ENCODE data around the gene TXNDC16. TPM values are rescaled to one million over a fixed set of nuclear protein-coding genes. Genes with fewer than 3 reads are reported as not detected.
"Not testable (repeated sequence)": the region's sequence is repeated elsewhere in the genome, so short reads cannot be mapped to it uniquely, and the experiment has no call there.

Gene TXNDC16, protein sequence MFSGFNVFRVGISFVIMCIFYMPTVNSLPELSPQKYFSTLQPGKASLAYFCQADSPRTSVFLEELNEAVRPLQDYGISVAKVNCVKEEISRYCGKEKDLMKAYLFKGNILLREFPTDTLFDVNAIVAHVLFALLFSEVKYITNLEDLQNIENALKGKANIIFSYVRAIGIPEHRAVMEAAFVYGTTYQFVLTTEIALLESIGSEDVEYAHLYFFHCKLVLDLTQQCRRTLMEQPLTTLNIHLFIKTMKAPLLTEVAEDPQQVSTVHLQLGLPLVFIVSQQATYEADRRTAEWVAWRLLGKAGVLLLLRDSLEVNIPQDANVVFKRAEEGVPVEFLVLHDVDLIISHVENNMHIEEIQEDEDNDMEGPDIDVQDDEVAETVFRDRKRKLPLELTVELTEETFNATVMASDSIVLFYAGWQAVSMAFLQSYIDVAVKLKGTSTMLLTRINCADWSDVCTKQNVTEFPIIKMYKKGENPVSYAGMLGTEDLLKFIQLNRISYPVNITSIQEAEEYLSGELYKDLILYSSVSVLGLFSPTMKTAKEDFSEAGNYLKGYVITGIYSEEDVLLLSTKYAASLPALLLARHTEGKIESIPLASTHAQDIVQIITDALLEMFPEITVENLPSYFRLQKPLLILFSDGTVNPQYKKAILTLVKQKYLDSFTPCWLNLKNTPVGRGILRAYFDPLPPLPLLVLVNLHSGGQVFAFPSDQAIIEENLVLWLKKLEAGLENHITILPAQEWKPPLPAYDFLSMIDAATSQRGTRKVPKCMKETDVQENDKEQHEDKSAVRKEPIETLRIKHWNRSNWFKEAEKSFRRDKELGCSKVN
- 10 to 100 TPM in 1 of 2 donors, 1 to 10 TPM in 1; 6.4 to 16.3 TPM for total RNA-seq

DNA sequence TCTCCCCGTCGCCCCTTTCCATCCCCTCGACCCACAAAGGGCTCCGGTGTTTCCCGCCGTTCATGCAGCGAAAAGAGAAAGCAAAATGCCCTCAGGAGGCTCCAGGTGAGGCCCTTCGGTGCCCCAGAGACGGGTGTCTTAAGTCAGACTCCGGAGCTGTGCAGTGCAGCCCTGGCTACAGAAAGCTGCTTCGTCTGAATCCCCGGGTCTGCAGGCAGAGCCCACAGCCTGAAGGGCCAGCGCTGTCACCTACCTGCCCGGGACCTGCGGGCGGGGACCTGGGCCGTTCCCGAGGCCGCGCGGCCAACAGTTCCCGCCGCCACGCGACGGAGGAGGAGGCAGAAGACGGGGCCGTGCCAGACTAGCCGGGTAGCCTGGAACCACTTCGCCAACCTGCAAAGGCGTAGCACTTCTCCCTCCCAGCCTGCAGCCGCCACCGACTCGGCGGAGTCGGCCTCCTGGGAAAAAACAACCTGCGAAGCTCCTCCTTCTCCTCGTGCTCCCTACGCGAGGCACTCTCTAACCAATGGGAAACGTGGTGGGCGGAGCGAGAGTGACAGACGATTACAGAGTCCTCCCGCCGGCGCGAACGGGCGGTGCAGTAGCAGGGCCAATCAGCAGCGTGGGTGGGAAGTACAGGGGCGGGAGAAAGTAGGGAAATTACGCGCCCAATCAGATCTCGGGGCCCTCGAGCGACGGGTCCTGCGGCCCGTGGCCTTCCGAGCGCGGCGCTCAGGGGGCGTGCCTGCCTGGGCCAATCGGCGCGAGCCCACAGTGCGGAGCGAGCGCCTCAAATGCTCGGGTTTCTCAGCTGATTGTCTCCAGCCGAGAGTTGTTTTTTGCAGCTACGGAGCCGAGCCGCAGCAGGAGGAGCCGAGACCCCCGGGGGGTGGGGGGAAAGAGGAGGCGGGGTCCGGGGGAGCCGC, at the start of gene TXNDC16, which contains the start of gene GPR137C:
TXNDC16 (minus strand) TSS at position 443 of the 926 bp plus-strand sequence. CDS start 8,948 bp downstream, outside the sequence.
GPR137C (plus strand) TSS at position 774 of the 926 bp plus-strand sequence. CDS start 312 bp downstream, outside the sequence.
- no peaks in the 10 kb centered on the region for H3K9me3 Mint-ChIP-seq
- H3K27ac Mint-ChIP-seq = peak within 1 kb of the TSS; percentile 70 to 84
- peak; percentile 100 for DNase-seq (ENCODE audit: low spot score)
- H3K4me1 Mint-ChIP-seq (ENCODE audit: low read depth in 2 of 2) = peaks cover 27 to 28% of the 10 kb centered on the region in 2 donors
- peaks cover 0 to 2% of the 10 kb centered on the region in 2 donors for H3K27me3 Mint-ChIP-seq
- no peaks in the 10 kb centered on the region for H3K36me3 Mint-ChIP-seq
- ATAC-seq = peak; percentile 96 to 97
- peak within 1 kb of the TSS; percentile 93 for H3K4me3 Mint-ChIP-seq

GRCh38 chr14:52599974-52600373, 47.7 kb upstream of the TXNDC16 start:
- no peaks in the 10 kb centered on the region for H3K9me3 Mint-ChIP-seq
- peaks cover 10% of the 10 kb centered on the region for H3K36me3 Mint-ChIP-seq
- H3K27ac Mint-ChIP-seq = no peak overlapping the region
- H3K27me3 Mint-ChIP-seq = peaks cover 3 to 13% of the 10 kb centered on the region in 2 donors
- peaks cover 4% of the 10 kb centered on the region in 2 donors for H3K4me1 Mint-ChIP-seq (ENCODE audit: low read depth in 2 of 2)
- DNase-seq (ENCODE audit: low spot score) (no peak), ATAC-seq (no peak)
- no peak overlapping the region for H3K4me3 Mint-ChIP-seq

DNA sequence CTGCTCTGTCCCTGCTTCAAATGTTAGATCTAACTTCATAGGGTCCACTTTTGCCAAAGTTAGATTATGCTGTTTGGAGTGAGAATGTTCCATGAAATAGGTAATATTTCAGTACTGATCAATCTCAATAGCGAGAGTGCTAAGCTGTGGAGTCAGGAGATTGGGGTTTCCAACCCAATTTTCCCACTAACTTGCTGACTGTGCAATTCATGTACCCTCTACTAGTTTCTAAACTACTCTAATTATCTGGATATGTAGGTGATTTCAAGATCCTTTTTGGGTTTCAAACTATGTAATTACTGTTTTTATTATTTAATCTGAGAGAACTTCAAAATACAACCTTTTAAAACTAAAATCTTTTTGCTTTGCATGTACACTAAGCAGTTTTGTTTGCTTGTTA, 46.3 kb upstream of the TXNDC16 start:
- H3K9me3 Mint-ChIP-seq = peaks cover 3% of the 10 kb centered on the region
- H3K4me1 Mint-ChIP-seq (ENCODE audit: low read depth in 2 of 2) = peaks cover 4% of the 10 kb centered on the region in 2 donors
- H3K4me3 Mint-ChIP-seq = no peak overlapping the region
- ATAC-seq (no peak), DNase-seq (ENCODE audit: low spot score) (no peak)
- peaks cover 14% of the 10 kb centered on the region for H3K36me3 Mint-ChIP-seq
- no peak overlapping the region for H3K27ac Mint-ChIP-seq
- H3K27me3 Mint-ChIP-seq = peaks cover 6 to 19% of the 10 kb centered on the region in 2 donors

DNA sequence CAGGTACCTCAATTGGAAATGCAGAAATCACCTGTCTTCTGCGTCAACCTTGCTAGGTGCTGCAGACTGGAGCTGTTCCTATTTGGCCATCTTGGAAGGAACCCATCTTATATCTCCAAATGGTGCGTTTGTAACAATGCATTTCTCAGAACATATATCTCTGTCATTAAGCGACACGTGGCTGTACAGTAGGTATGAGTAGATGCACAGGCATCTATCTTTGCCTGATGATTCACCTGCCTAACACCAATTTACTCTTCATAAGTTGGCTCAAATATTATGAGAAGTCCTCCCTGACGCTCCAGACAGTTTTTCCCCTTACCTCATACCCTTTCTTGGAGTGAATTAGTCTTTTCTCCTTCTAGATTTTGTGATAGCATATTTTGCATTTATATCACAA, 44.6 kb upstream of the TXNDC16 start:
- H3K9me3 Mint-ChIP-seq = peaks cover 3% of the 10 kb centered on the region
- no peak for DNase-seq (ENCODE audit: low spot score)
- ATAC-seq = no peak
- H3K27me3 Mint-ChIP-seq = peaks cover 6 to 15% of the 10 kb centered on the region in 2 donors
- peaks cover 19% of the 10 kb centered on the region for H3K36me3 Mint-ChIP-seq
- no peak overlapping the region for H3K4me3 Mint-ChIP-seq
- no peaks in the 10 kb centered on the region for H3K4me1 Mint-ChIP-seq (ENCODE audit: low read depth in 2 of 2)
- H3K27ac Mint-ChIP-seq = no peak overlapping the region

- no peak overlapping the region for H3K4me3 Mint-ChIP-seq
Measured at GRCh38 chr14:52596320-52596719, 44.0 kb upstream of the TXNDC16 start.

GRCh38 chr14:52590318-52590717, 38.0 kb upstream of the TXNDC16 start:
- DNase-seq (ENCODE audit: low spot score) = no peak
- Mint-ChIP-seq H3K4me3 (no peak overlapping the region), H3K36me3 (peaks cover 14% of the 10 kb centered on the region), H3K9me3 (peaks cover 3% of the 10 kb centered on the region), H3K4me1 (ENCODE audit: low read depth in 2 of 2) (no peaks in the 10 kb centered on the region), H3K27ac (no peak overlapping the region), H3K27me3 (peaks cover 7 to 20% of the 10 kb centered on the region in 2 donors)
- ATAC-seq = no peak

More at GRCh38 chr14:52596320-52596719, 44.0 kb upstream of the TXNDC16 start:
- peaks cover 19% of the 10 kb centered on the region for H3K36me3 Mint-ChIP-seq
- peaks cover 6 to 15% of the 10 kb centered on the region in 2 donors for H3K27me3 Mint-ChIP-seq
- H3K27ac Mint-ChIP-seq = no peak overlapping the region
- no peak for ATAC-seq
- H3K4me1 Mint-ChIP-seq (ENCODE audit: low read depth in 2 of 2) = no peaks in the 10 kb centered on the region
- DNase-seq (ENCODE audit: low spot score) = no peak
- peaks cover 3% of the 10 kb centered on the region for H3K9me3 Mint-ChIP-seq

DNA sequence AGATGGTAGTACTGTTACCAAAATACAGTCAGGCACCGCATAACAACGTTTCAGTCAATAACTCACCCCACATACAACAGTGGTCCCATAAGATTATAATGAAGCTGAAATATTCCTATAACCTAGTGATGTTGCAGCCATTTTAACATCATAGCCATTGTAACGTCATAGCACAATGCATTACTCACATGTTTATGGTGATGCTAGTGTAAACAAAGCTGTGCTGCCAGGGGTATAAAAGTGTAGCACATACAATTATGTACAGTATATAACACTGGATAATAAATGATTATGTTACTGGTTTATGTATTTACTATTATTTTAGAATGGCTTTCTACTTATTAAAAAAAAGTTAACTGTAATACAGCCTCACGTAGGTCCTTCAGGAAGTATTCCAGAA, 37.3 kb upstream of the TXNDC16 start:
- peaks cover 10% of the 10 kb centered on the region for H3K36me3 Mint-ChIP-seq

GRCh38 chr14:52583544-52583943, 31.2 kb upstream of the TXNDC16 start:
- Mint-ChIP-seq H3K9me3 (no peaks in the 10 kb centered on the region), H3K4me3 (no peak overlapping the region), H3K36me3 (no peaks in the 10 kb centered on the region), H3K27ac (no peak overlapping the region), H3K4me1 (ENCODE audit: low read depth in 2 of 2) (no peaks in the 10 kb centered on the region), H3K27me3 (peaks cover 11 to 27% of the 10 kb centered on the region in 2 donors)
- DNase-seq (ENCODE audit: low spot score) (no peak), ATAC-seq (no peak)

More for the DNA sequence above, 37.3 kb upstream of the TXNDC16 start:
- ATAC-seq = no peak
- Mint-ChIP-seq H3K4me1 (ENCODE audit: low read depth in 2 of 2) (no peaks in the 10 kb centered on the region), H3K4me3 (no peak overlapping the region), H3K9me3 (peaks cover 3% of the 10 kb centered on the region), H3K27me3 (peaks cover 7 to 23% of the 10 kb centered on the region in 2 donors), H3K27ac (no peak overlapping the region)
- DNase-seq (ENCODE audit: low spot score) = no peak

GRCh38 chr14:52575858-52576257, 23.6 kb upstream of the TXNDC16 start:
- no peak for DNase-seq (ENCODE audit: low spot score)
- Mint-ChIP-seq H3K27ac (no peak overlapping the region), H3K4me1 (ENCODE audit: low read depth in 2 of 2) (no peaks in the 10 kb centered on the region), H3K9me3 (peaks cover 17% of the 10 kb centered on the region), H3K4me3 (no peak overlapping the region), H3K36me3 (peaks cover 30% of the 10 kb centered on the region), H3K27me3 (peaks cover 7 to 17% of the 10 kb centered on the region in 2 donors)
- no peak for ATAC-seq

DNA sequence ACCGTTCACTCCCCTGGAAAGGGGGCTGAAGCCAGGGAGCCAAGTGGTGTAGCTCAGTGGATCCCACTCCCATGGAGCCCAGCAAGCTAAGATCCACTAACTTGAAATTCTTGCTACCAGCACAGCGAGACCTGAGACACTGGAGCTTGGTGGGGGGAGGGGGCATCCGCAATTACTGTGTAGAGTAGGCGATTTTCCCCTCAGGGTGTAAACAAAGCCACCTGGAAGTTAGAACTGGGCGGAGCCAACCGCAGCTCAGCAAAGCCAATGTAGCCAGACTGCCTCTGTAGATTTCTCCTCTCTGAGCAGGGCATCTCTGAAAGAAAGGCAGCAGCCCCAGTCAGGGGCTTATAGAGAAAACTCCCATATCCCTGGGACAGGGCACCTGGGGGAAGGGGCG, 16.1 kb upstream of the TXNDC16 start:
- Mint-ChIP-seq H3K27me3 (peaks cover 17 to 44% of the 10 kb centered on the region in 2 donors), H3K36me3 (peaks cover 44% of the 10 kb centered on the region), H3K9me3 (peaks cover 31% of the 10 kb centered on the region)
- H3K27ac Mint-ChIP-seq; H3K4me1 Mint-ChIP-seq (ENCODE audit: low read depth in 2 of 2); DNase-seq (ENCODE audit: low spot score); ATAC-seq; H3K4me3 Mint-ChIP-seq: not testable (repeated sequence)

GRCh38 chr14:52563120-52563519, 10.8 kb upstream of the TXNDC16 start:
- DNase-seq (ENCODE audit: low spot score) = no peak
- no peak for ATAC-seq
- Mint-ChIP-seq H3K9me3 (no peaks in the 10 kb centered on the region), H3K36me3 (no peaks in the 10 kb centered on the region), H3K4me1 (ENCODE audit: low read depth in 2 of 2) (no peaks in the 10 kb centered on the region), H3K27ac (no peak overlapping the region), H3K4me3 (no peak overlapping the region), H3K27me3 (peaks cover 7 to 23% of the 10 kb centered on the region in 2 donors)

GRCh38 chr14:52558688-52559087, 6.4 kb upstream of the TXNDC16 start:
- Mint-ChIP-seq H3K36me3 (no peaks in the 10 kb centered on the region), H3K27ac (no peak overlapping the region), H3K9me3 (no peaks in the 10 kb centered on the region), H3K27me3 (peaks cover 7 to 9% of the 10 kb centered on the region in 2 donors), H3K4me3 (no peak overlapping the region), H3K4me1 (ENCODE audit: low read depth in 2 of 2) (peaks cover 4 to 5% of the 10 kb centered on the region in 2 donors)
- no peak for DNase-seq (ENCODE audit: low spot score)
- no peak for ATAC-seq
